Omental fat pad (tissue), 4 donors: ENCODE data around the gene ELAC1. TPM values are rescaled to one million over a fixed set of nuclear protein-coding genes. Genes with fewer than 3 reads are reported as not detected.

ENCODE experiments used
- ATAC-seq: fragments of 150-250 bp; one replicate; pipeline ENCODE4 v1.9.1; 2016; ENCODE audit warnings: mild to moderate bottlenecking, moderate library complexity; ENCODE audit not compliant: low FRiP score
- DNase-seq: peaks from one replicate; pipeline ENCODE4 v3.0.0-alpha.2; 2019; ENCODE audit warnings: low spot score
- total RNA-seq, 4 donors: library from RNA; depleted of rRNA; stranded (reverse); fragments of >200 nt; gene quantifications; one replicate each; pipeline ENCODE4 v1.1.0, GENCODE V29; 2016
- TF ChIP-seq, protein P1 (sequence below), 3 donors: fragments of 450-650 bp; IDR thresholded peaks; one replicate each; pipeline ENCODE4 v1.5.1; 2016 to 2017; ENCODE audit warnings: antibody characterized with exemption in 3 of 3, mild to moderate bottlenecking in 3 of 3, moderate library complexity in 2 of 3

Gene ELAC1
- total RNA-seq, 4 donors from 2014 or later = 4.4 to 8.4 (median 5.5) TPM

DNA sequence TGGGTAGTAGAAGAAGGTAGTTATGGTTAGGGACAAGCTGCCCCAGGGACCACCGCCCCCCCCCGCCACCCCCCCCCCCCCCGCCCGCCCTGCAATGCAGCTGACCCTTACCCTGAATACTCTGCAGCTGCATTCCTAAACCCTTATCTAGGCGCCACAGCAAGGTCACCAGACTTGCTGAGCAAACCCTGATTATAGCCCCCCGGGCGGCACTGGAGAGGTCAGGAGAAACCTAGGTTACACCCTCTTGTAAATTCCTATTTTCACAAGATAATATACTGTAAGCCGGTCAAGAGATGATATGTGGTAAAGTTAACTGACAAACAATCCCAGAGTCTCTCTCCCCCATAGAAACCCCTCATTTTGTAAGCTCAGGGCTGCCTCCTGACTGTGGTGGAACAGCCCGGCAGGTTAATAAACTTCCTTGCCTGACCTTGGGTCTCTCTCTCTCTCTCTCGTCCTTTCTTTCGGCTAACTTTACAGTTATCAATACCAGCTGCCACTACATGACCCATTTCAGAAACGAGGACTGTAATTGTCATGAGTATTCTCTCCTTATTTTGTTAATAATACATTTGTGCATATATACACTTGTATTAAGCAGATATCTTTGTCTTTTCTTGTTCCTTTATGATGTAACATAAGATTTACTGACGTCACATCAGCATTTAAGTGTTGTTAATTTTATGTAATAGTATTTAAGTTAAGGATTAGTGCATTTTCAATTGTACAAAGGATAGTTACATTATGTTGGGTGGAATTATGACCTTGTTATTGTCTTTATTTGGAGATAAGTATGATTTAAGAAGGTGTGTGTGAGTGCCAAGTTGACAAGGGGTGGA, 39.3 kb downstream of the ELAC1 start:
- ATAC-seq = no peak
- TF ChIP-seq, protein P1, sequence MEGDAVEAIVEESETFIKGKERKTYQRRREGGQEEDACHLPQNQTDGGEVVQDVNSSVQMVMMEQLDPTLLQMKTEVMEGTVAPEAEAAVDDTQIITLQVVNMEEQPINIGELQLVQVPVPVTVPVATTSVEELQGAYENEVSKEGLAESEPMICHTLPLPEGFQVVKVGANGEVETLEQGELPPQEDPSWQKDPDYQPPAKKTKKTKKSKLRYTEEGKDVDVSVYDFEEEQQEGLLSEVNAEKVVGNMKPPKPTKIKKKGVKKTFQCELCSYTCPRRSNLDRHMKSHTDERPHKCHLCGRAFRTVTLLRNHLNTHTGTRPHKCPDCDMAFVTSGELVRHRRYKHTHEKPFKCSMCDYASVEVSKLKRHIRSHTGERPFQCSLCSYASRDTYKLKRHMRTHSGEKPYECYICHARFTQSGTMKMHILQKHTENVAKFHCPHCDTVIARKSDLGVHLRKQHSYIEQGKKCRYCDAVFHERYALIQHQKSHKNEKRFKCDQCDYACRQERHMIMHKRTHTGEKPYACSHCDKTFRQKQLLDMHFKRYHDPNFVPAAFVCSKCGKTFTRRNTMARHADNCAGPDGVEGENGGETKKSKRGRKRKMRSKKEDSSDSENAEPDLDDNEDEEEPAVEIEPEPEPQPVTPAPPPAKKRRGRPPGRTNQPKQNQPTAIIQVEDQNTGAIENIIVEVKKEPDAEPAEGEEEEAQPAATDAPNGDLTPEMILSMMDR (IDR thresholded peaks at IDR 0.05) = no peak
- DNase-seq = no peak

DNA sequence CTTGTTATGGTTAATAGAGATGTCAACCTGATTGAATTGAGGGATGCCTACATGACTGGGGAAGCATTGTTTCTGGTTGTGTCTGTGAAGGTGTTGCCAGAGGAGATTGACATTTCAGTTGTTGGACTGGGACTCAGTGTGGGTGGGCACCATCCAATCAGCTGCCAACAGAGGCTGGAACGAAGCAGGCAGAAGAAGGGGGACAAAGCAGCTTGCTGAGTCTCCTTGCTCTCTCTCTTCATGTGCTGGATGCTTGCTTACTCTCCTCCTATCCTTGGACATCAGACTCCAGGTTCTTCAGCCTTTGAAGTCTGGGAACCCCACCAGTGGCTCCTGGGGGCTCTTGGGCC, 39.9 kb downstream of the ELAC1 start:
- ATAC-seq = no peak
- no peak for DNase-seq
- TF ChIP-seq, protein P1 (IDR thresholded peaks at IDR 0.05) = no peak

DNA sequence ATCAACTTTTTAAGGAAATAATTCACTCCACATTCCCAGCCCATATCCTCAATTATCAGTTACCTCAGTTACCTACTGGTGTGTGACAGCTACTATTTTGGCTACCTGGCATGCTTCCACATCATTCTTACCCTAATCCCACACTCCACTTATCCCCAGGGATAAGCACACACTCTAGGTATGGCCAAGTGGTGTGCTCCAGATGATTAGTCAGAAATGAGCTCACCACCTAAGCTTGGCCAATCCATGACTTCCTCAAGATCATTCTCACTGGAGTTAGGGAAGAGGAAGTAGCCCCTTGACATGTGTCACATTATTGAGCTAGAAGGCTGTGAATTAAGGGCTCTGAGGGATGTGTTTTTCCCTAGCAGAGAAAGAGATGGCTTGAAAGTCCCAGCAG, 41.2 kb downstream of the ELAC1 start:
- DNase-seq = no peak
- TF ChIP-seq, protein P1 (IDR thresholded peaks at IDR 0.05) = no peak
- no peak for ATAC-seq

DNA sequence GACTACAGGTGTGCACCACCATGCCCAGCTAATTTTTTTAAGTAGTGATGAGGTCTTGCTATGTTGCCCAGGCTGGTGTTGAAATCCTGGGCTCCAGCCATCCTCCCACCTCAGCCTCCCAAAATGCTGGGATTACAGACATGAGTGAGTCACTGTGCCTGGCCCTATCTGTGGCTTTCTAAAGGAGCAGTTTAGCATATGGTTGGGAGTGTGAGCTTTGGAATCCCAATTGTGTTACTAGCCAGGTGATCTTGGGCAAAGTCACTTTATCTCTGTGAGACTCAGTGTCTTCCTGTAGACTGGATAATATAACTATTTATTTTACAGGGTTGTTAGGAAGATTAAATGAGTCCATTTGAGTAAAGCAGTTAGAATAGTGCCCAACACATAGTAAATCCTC, 42.4 kb downstream of the ELAC1 start:
- no peak for ATAC-seq
- DNase-seq = no peak
- TF ChIP-seq, protein P1 (IDR thresholded peaks at IDR 0.05) = no peak

DNA sequence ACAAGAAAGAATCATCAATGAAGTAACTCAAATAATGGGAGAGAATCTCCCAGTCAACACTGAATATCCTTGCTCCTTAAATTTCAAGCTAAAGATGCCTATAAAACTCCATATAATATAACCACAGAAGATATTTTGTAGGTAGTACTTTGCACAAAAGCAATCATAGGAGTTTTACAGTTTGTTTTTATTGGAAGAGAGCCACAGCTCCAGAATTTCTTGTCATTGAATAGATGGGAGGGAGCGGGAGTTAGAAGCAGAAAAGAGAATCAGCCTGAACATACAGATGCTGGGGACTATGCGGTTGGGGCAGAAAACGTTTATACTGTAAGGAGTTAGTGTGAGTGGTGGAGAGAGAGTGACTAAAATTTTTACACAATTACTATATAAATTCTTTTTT, 43.9 kb downstream of the ELAC1 start:
- no peak for DNase-seq
- no peak for ATAC-seq
- TF ChIP-seq, protein P1 (IDR thresholded peaks at IDR 0.05) = no peak

DNA sequence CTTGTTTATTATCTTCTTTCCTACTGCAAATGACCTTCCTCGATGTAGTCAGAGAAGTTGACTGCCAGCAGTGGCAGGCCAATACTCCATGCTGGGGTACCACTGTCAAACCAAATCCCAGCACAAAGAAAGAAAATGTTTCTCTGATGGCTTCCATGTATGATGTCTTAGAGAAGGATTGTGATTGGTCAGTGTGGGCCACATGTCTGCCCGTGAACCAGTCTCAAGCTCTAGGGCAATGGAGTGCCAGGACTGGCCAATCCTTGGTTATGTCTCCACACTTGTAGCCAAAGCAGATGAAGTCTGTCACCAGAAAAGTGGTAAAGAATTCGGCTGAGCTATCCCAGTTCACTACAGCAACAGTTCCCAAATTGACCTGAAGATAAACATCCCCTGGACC, 44.6 kb downstream of the ELAC1 start:
- TF ChIP-seq, protein P1 (IDR thresholded peaks at IDR 0.05) = no peak
- DNase-seq (no peak), ATAC-seq (no peak)

DNA sequence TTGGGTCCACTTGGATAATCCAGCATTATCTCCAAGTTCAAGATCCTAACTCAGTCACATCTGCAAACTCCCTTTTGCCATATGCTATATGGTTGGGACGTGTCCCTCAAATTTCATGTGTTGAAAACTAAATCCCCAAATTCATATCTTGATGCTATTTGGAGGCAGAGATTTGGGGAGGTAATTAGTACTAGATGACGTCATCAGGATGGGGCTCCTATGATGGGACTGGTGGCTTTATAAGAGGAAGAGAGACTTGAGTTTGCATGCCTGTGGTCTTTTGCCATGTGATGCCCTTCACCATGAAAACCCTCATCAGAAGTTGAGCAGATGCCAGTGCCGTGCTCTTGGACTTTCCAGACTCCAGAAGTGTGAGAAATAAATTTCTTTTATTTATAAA, 45.4 kb downstream of the ELAC1 start:
- ATAC-seq = no peak
- no peak for DNase-seq
- TF ChIP-seq, protein P1 (IDR thresholded peaks at IDR 0.05) = no peak
